Nephron progenitor cell (in vitro differentiated cells): ENCODE results near the gene CHMP5.
"Not testable (repeated sequence)": the region's sequence is repeated elsewhere in the genome, so short reads cannot be mapped to it uniquely, and the experiment has no call there.

Experiments used
- DNase-seq: peaks from one replicate; pipeline ENCODE4 v3.0.0; 2021
- H3K27ac Mint-ChIP-seq: 2 replicates; pipeline ENCODE4 v1.8.0; 2021; ENCODE audit warnings: mild to moderate bottlenecking, moderate library complexity, mixed read lengths
- H3K27me3 Mint-ChIP-seq: 2 replicates; pipeline ENCODE4 v1.8.0; 2021; ENCODE audit warnings: mild to moderate bottlenecking, low read depth, mixed read lengths; ENCODE audit not compliant: poor library complexity
- H3K36me3 Mint-ChIP-seq: 2 replicates; pipeline ENCODE4 v1.8.0; 2021; ENCODE audit warnings: low read depth, mixed read lengths
- H3K4me1 Mint-ChIP-seq: 2 replicates; pipeline ENCODE4 v1.8.0; 2021; ENCODE audit warnings: mixed read lengths
- H3K4me3 Mint-ChIP-seq: 2 replicates; pipeline ENCODE4 v1.8.0; 2021; ENCODE audit warnings: mild to moderate bottlenecking, moderate library complexity, mixed read lengths
- H3K9me3 Mint-ChIP-seq: 2 replicates; pipeline ENCODE4 v1.8.0; 2021; ENCODE audit warnings: mild to moderate bottlenecking, moderate library complexity, mixed read lengths
- TF ChIP-seq, protein P1 (sequence below): fragments of 200-600 bp; sonication (generic); IDR thresholded peaks from 2 replicates; pipeline ENCODE4 v1.5.0; 2021; ENCODE audit warnings: antibody characterized with exemption

Gene CHMP5

DNA sequence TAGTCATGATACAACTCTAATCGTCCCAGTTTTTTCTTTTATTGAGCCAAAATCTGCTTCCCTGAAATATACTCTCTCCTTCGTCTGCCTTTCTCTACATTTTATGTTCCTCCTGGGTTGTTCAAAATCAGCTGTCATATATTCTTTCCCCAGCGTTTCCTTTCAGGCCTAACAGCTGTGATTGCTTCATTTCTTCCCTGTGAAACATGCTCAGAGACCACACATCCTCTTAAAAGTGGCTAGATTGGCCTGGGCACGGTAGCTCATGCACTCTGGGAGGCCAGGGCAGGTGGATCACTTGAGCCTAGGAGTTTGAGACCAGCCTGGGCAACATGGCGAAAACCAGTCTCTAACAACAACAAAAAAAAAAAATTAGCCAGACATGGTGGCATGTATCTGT, 50.5 kb downstream of the CHMP5 start:
- TF ChIP-seq, protein P1, sequence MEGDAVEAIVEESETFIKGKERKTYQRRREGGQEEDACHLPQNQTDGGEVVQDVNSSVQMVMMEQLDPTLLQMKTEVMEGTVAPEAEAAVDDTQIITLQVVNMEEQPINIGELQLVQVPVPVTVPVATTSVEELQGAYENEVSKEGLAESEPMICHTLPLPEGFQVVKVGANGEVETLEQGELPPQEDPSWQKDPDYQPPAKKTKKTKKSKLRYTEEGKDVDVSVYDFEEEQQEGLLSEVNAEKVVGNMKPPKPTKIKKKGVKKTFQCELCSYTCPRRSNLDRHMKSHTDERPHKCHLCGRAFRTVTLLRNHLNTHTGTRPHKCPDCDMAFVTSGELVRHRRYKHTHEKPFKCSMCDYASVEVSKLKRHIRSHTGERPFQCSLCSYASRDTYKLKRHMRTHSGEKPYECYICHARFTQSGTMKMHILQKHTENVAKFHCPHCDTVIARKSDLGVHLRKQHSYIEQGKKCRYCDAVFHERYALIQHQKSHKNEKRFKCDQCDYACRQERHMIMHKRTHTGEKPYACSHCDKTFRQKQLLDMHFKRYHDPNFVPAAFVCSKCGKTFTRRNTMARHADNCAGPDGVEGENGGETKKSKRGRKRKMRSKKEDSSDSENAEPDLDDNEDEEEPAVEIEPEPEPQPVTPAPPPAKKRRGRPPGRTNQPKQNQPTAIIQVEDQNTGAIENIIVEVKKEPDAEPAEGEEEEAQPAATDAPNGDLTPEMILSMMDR = no peak
- Mint-ChIP-seq H3K36me3 (peaks cover 72% of the 10 kb centered on the region), H3K9me3 (no peaks in the 10 kb centered on the region), H3K27me3 (no peaks in the 10 kb centered on the region), H3K27ac (peak overlapping the region; percentile 87), H3K4me1 (no peaks in the 10 kb centered on the region), H3K4me3 (no peak overlapping the region)
- DNase-seq = no peak

DNA sequence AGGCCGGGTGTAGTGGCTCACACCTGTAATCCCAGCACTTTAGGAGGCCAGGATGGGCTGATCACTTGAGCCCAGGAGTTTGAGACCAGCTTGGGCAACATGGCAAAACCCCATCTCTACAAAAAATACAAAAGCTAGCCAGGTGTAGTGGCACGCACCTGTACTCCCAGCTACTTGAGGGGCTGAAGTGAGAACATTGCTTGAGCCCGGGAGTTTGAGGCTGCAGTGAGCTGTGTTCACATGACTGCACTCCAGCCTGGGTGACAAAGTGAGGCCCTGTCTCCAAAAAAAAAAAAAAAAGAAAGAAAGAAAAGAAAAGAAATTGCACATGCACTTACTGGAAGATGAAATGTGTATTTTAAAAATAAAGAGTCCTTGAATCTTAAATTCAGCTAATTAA, 52.3 kb downstream of the CHMP5 start:
- H3K36me3 Mint-ChIP-seq = peaks cover 69% of the 10 kb centered on the region
- not testable (repeated sequence) for H3K27me3 Mint-ChIP-seq, H3K4me1 Mint-ChIP-seq, H3K27ac Mint-ChIP-seq, H3K9me3 Mint-ChIP-seq, H3K4me3 Mint-ChIP-seq, DNase-seq

DNA sequence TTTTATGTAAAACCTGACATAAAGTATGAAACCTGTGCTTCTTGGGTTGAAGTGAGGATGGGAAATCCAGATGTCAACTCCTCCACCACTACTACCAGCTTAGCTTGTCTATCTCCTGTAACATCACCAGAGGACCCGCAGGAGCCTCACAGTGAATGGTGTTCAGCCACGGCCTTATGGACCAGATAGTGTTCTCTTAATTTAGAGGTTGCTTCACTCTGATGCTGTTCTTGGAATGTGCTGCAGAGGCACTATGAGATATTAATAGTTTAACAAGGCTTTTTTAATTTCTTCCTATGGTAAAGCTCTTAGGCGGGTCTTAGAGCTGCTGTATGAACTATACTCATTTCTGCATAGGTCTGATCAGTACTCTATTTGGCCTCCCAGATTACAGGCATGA, 53.4 kb downstream of the CHMP5 start:
- no peaks in the 10 kb centered on the region for H3K9me3 Mint-ChIP-seq
- H3K27me3 Mint-ChIP-seq = no peaks in the 10 kb centered on the region
- H3K4me1 Mint-ChIP-seq = no peaks in the 10 kb centered on the region
- H3K27ac Mint-ChIP-seq = no peak overlapping the region
- DNase-seq = no peak
- TF ChIP-seq, protein P1 = no peak
- H3K36me3 Mint-ChIP-seq = peaks cover 69% of the 10 kb centered on the region
- no peak overlapping the region for H3K4me3 Mint-ChIP-seq

DNA sequence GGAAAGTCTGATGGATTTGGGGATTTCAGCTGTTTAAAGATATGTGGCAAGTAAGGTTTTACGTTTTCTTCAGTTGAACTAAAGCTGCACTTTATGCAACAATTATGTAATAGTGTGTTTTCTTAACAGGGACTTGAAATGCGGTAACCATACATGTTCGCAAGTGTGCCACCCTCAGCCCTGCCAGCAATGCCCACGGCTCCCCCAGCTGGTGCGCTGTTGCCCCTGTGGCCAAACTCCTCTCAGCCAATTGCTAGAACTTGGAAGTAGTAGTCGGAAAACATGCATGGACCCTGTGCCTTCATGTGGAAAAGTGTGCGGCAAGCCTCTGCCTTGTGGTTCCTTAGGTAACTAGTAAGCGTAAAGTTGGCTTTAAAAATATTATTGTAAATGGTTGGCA, 53.9 kb downstream of the CHMP5 start:
- H3K27ac Mint-ChIP-seq = no peak overlapping the region
- no peaks in the 10 kb centered on the region for H3K9me3 Mint-ChIP-seq
- no peak for DNase-seq
- TF ChIP-seq, protein P1 = no peak
- no peaks in the 10 kb centered on the region for H3K27me3 Mint-ChIP-seq
- H3K4me3 Mint-ChIP-seq = no peak overlapping the region
- H3K4me1 Mint-ChIP-seq = no peaks in the 10 kb centered on the region
- peaks cover 69% of the 10 kb centered on the region for H3K36me3 Mint-ChIP-seq

DNA sequence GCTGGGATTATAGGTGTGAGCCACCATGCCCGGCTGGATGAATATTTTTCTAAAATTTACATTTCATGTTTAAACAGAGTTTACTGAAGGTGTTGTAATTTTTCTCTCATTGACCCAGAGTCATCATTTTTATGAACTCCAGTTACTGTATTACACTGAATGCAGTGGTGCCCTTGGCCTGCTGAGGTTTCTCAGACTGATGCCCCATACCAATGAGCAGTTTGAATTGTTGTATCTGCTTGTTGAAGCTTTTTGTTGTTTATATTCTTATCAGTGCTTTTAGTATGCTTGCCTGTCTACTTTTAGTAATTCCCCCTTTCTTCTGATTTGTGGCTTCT, 55.4 kb downstream of the CHMP5 start:
- TF ChIP-seq, protein P1 = no peak
- H3K9me3 Mint-ChIP-seq = peaks cover 8% of the 10 kb centered on the region
- no peaks in the 10 kb centered on the region for H3K27me3 Mint-ChIP-seq
- H3K4me3 Mint-ChIP-seq = no peak overlapping the region
- peaks cover 79% of the 10 kb centered on the region for H3K36me3 Mint-ChIP-seq
- no peaks in the 10 kb centered on the region for H3K4me1 Mint-ChIP-seq
- no peak for DNase-seq
- no peak overlapping the region for H3K27ac Mint-ChIP-seq

DNA sequence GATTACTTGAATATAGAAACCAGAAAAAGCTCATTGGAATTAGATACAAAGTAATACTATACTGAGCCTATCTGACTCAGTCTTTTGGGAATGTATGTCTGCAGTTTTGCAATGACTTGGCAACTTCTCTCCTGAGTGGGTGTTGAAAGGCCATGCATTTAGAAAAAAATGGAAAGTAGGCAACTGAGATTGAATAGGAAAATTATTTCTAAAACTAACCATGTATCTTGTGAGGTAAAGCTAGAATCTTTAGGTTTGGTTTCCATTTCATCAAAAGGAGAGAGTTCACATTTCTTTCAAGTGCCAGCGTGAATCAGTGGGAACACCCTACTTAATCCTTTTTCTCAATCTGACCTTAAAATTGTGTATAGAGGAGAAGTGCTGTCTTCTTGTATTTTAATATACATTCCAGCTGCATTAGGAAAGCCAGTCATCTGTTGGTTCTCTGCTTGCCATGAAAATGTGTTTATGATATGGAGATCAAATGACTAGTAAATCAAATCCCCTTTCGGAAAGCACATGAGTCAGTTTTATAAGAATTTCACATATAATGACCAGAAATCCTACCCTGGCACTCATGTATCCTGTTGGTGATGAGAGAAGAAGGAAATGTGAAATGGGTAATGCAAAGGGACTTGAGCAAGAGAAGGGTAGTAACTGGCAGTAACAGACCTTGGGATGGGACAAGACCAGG, 55.9 kb downstream of the CHMP5 start:
- peaks cover 10% of the 10 kb centered on the region for H3K9me3 Mint-ChIP-seq
- DNase-seq = no peak
- H3K4me3 Mint-ChIP-seq = no peak overlapping the region

More for the DNA sequence above, 55.9 kb downstream of the CHMP5 start:
- peak overlapping the region; percentile 11 for H3K27ac Mint-ChIP-seq
- TF ChIP-seq, protein P1 = no peak
- H3K4me1 Mint-ChIP-seq = no peaks in the 10 kb centered on the region
- peaks cover 81% of the 10 kb centered on the region for H3K36me3 Mint-ChIP-seq
- no peaks in the 10 kb centered on the region for H3K27me3 Mint-ChIP-seq
